MCF 10A (cell line): ENCODE measurements around the gene SCLT1. TPM values are rescaled to one million over a fixed set of nuclear protein-coding genes. Genes with fewer than 3 reads are reported as not detected.

Experiments used
- BruUV-seq: library from RNA; stranded (reverse); fragments of 400-500 nt; replicated peaks from 2 replicates; lab custom pipeline; 2021; lab: Mats Ljungman, UMichigan
- CTCF ChIA-PET: fragments of 300-600 bp; sonication (Branson Sonifier 250); formaldehyde crosslinking; extraction: SDS; loops from one replicate; lab custom pipeline; 2021; ENCODE audit warnings: antibody characterized with exemption, inconsistent platforms; lab: Yijun Ruan, JAX
- POLR2A ChIA-PET: fragments of 300-600, 350-650 bp; sonication (Branson Sonifier 250); formaldehyde crosslinking; extraction: SDS; loops from one replicate; lab custom pipeline; 2020; ENCODE audit warnings: antibody characterized with exemption, inconsistent platforms; lab: Yijun Ruan, JAX
- DNase-seq: peaks from one replicate; pipeline ENCODE4 v3.0.0-alpha.2; 2018; ENCODE audit not compliant: unreplicated experiment
- H3K27ac Mint-ChIP-seq: one replicate; pipeline ENCODE4 v1.8.0; 2022; ENCODE audit warnings: mild to moderate bottlenecking, low read depth, mixed read lengths; ENCODE audit not compliant: unreplicated experiment
- H3K27me3 Mint-ChIP-seq: one replicate; pipeline ENCODE4 v1.8.0; 2022; ENCODE audit warnings: mixed read lengths; ENCODE audit not compliant: insufficient read depth, unreplicated experiment
- H3K36me3 Mint-ChIP-seq: one replicate; pipeline ENCODE4 v1.8.0; 2022; ENCODE audit warnings: mild to moderate bottlenecking, moderate library complexity, mixed read lengths; ENCODE audit not compliant: insufficient read depth, unreplicated experiment
- H3K4me1 Mint-ChIP-seq: one replicate; pipeline ENCODE4 v1.8.0; 2022; ENCODE audit warnings: mixed read lengths; ENCODE audit not compliant: insufficient read depth, unreplicated experiment
- H3K4me3 Mint-ChIP-seq: one replicate; pipeline ENCODE4 v1.8.0; 2022; ENCODE audit warnings: mild to moderate bottlenecking, moderate library complexity, mixed read lengths; ENCODE audit not compliant: unreplicated experiment
- H3K9me3 Mint-ChIP-seq: one replicate; pipeline ENCODE4 v1.8.0; 2022; ENCODE audit warnings: mixed read lengths; ENCODE audit not compliant: unreplicated experiment
- CTCF ChIP-seq: fragments of 200-600 bp; IDR thresholded peaks from one replicate; pipeline ENCODE4 v1.8.0; 2022; ENCODE audit warnings: antibody characterized with exemption, mild to moderate bottlenecking; ENCODE audit not compliant: unreplicated experiment
- intact Hi-C: fragments of 100-400 bp; cut with micrococcal nuclease; formaldehyde crosslinking; loops from 2 replicates; pipeline ENCODE4 v1.14.1; 2022
- total RNA-seq: library from RNA; stranded (reverse); gene quantifications from 2 replicates; pipeline ENCODE4 v1.2.3, GENCODE V29; 2022

Gene SCLT1
- total RNA-seq, 1 experiment from 2014 or later = 20.7 TPM

GRCh38 chr4:128951316-128951715 lies 142.0 kb downstream of the SCLT1 start:
- Mint-ChIP-seq H3K4me1 (no peaks in the 10 kb centered on the region), H3K27me3 (no peaks in the 10 kb centered on the region), H3K27ac (no peak overlapping the region), H3K4me3 (no peak overlapping the region), H3K9me3 (no peaks in the 10 kb centered on the region), H3K36me3 (peaks cover 18% of the 10 kb centered on the region)
- ChIA-PET CTCF (interaction anchor here (0.6 kb wide), 1 partner anchor 132 kb away, joined by 4 read pairs; no protein-coding TSS in a partner anchor), POLR2A (no interaction called here)
- DNase-seq = no peak
- BruUV-seq = no TSS peak
- no peak for TF ChIP-seq CTCF
- intact Hi-C loops = no loop called here

GRCh38 chr4:128950796-128951195 lies 142.5 kb downstream of the SCLT1 start:
- Mint-ChIP-seq H3K9me3 (no peaks in the 10 kb centered on the region), H3K4me3 (no peak overlapping the region), H3K27me3 (no peaks in the 10 kb centered on the region), H3K4me1 (no peaks in the 10 kb centered on the region), H3K27ac (no peak overlapping the region), H3K36me3 (peaks cover 18% of the 10 kb centered on the region)
- ChIA-PET CTCF (interaction anchor here (0.6 kb wide), 1 partner anchor 133 kb away, joined by 4 read pairs; no protein-coding TSS in a partner anchor), POLR2A (no interaction called here)
- intact Hi-C loops = no loop called here
- no TSS peak for BruUV-seq
- TF ChIP-seq CTCF = no peak
- no peak for DNase-seq

GRCh38 chr4:128946916-128947315 lies 146.4 kb downstream of the SCLT1 start:
- no peak for DNase-seq
- Mint-ChIP-seq H3K9me3 (peaks cover 6% of the 10 kb centered on the region), H3K4me3 (no peak overlapping the region), H3K4me1 (no peaks in the 10 kb centered on the region), H3K27ac (no peak overlapping the region), H3K36me3 (peaks cover 34% of the 10 kb centered on the region), H3K27me3 (no peaks in the 10 kb centered on the region)
- ChIA-PET POLR2A (no interaction called here), CTCF (interaction anchor here (0.9 kb wide), 2 partner anchors 23 to 493 kb away, joined by 3 read pairs; no protein-coding TSS in a partner anchor)
- intact Hi-C loops = no loop called here
- TF ChIP-seq CTCF = no peak
- BruUV-seq = no TSS peak

GRCh38 chr4:128942607-128943006 lies 150.7 kb downstream of the SCLT1 start:
- Mint-ChIP-seq H3K36me3 (peaks cover 32% of the 10 kb centered on the region), H3K4me3 (no peak overlapping the region), H3K4me1 (no peaks in the 10 kb centered on the region), H3K9me3 (peaks cover 17% of the 10 kb centered on the region), H3K27me3 (no peaks in the 10 kb centered on the region), H3K27ac (no peak overlapping the region)
- intact Hi-C loops = no loop called here
- ChIA-PET CTCF (no interaction called here), POLR2A (no interaction called here)
- no TSS peak for BruUV-seq
- no peak for DNase-seq
- no peak for TF ChIP-seq CTCF
